Astrocyte of the hippocampus (primary cell): Measurements from ENCODE around the gene SCIN.
A peak's percentile ranks its signal among the peaks of the same experiment; 100 is the strongest.
"Not testable (repeated sequence)": the region's sequence is repeated elsewhere in the genome, so short reads cannot be mapped to it uniquely, and the experiment has no call there.

Experiments used
- DNase-seq: peaks from one replicate; pipeline ENCODE4 v3.0.0; 2011; ENCODE audit warnings: low read depth, low spot score

The SCIN gene

GRCh38 chr7:12570534-12571461 is at the start of gene SCIN:
Gene SCIN (plus strand): TSS chr7:12570720. CDS start chr7:12570787, 67 bp downstream.
- DNase-seq: peak; percentile 60

GRCh38 chr7:12524794-12525386 is 45.6 kb upstream of the SCIN start:
- peak; percentile 76 for DNase-seq

GRCh38 chr7:12526693-12527092 is 43.8 kb upstream of the SCIN start:
- DNase-seq: not testable (repeated sequence)

- not testable (repeated sequence) for DNase-seq
Measured at GRCh38 chr7:12527670-12528069, 42.9 kb upstream of the SCIN start.

- DNase-seq: no peak
Measured at GRCh38 chr7:12529971-12530710, 40.4 kb upstream of the SCIN start.

- DNase-seq: no peak
Measured at GRCh38 chr7:12531784-12532183, 38.7 kb upstream of the SCIN start.

GRCh38 chr7:12534046-12534445 is 36.5 kb upstream of the SCIN start:
- no peak for DNase-seq

- no peak for DNase-seq
Measured at GRCh38 chr7:12539681-12540080, 30.8 kb upstream of the SCIN start.

- peak; percentile 39 for DNase-seq
Measured at GRCh38 chr7:12540850-12541249, 29.7 kb upstream of the SCIN start.

- no peak for DNase-seq
Measured at GRCh38 chr7:12543586-12543985, 26.9 kb upstream of the SCIN start.

GRCh38 chr7:12549106-12549505 is 21.4 kb upstream of the SCIN start:
- DNase-seq: peak; percentile 64

GRCh38 chr7:12550956-12551355 is 19.6 kb upstream of the SCIN start:
- peak; percentile 82 for DNase-seq

- DNase-seq: no peak
Measured at GRCh38 chr7:12552876-12553275, 17.6 kb upstream of the SCIN start.

GRCh38 chr7:12553416-12553815 is 17.1 kb upstream of the SCIN start:
- DNase-seq: no peak

GRCh38 chr7:12554351-12554750 is 16.2 kb upstream of the SCIN start:
- DNase-seq: no peak

- no peak for DNase-seq
Measured at GRCh38 chr7:12554872-12555271, 15.6 kb upstream of the SCIN start.

- not testable (repeated sequence) for DNase-seq
Measured at GRCh38 chr7:12555695-12556094, 14.8 kb upstream of the SCIN start.

GRCh38 chr7:12556139-12556792 is 14.3 kb upstream of the SCIN start:
- DNase-seq: not testable (repeated sequence)

GRCh38 chr7:12557282-12557681 is 13.2 kb upstream of the SCIN start:
- peak; percentile 32 for DNase-seq

GRCh38 chr7:12564996-12565764 is 5.3 kb upstream of the SCIN start:
- DNase-seq: peak; percentile 7

- no peak for DNase-seq
Measured at GRCh38 chr7:12565873-12566272, 4.6 kb upstream of the SCIN start.
